Tibial nerve (tissue), 4 donors: ENCODE data around the gene HSDL2.

ENCODE experiments used
- EP300 ChIP-seq, 2 donors: sonication (generic); formaldehyde crosslinking; IDR thresholded peaks; one replicate each; pipeline ENCODE4 v1.6.1; 2017; ENCODE audit warnings: antibody characterized with exemption in 2 of 2, mild to moderate bottlenecking in 1 of 2
- POLR2A ChIP-seq, 2 donors: fragments of 450-650 bp; IDR thresholded peaks; one replicate each; pipeline ENCODE4 v1.6.1; 2017; ENCODE audit warnings: antibody characterized with exemption in 2 of 2, mild to moderate bottlenecking in 2 of 2, moderate library complexity in 2 of 2
- TF ChIP-seq, protein P1 (sequence below), 5 experiments: fragments of 200-600 bp in 3 of 5; fragments of 450-650 bp in 2 of 5; sonication (generic) in 3 of 5; IDR thresholded peaks; one replicate each; pipeline ENCODE4 v1.5.1; 2016 to 2019; ENCODE audit warnings: antibody characterized with exemption in 5 of 5, mild to moderate bottlenecking in 3 of 5, moderate library complexity in 2 of 5

GRCh38 chr9:112446526-112446925 is 66.6 kb downstream of the HSDL2 start:
- TF ChIP-seq, protein P1, sequence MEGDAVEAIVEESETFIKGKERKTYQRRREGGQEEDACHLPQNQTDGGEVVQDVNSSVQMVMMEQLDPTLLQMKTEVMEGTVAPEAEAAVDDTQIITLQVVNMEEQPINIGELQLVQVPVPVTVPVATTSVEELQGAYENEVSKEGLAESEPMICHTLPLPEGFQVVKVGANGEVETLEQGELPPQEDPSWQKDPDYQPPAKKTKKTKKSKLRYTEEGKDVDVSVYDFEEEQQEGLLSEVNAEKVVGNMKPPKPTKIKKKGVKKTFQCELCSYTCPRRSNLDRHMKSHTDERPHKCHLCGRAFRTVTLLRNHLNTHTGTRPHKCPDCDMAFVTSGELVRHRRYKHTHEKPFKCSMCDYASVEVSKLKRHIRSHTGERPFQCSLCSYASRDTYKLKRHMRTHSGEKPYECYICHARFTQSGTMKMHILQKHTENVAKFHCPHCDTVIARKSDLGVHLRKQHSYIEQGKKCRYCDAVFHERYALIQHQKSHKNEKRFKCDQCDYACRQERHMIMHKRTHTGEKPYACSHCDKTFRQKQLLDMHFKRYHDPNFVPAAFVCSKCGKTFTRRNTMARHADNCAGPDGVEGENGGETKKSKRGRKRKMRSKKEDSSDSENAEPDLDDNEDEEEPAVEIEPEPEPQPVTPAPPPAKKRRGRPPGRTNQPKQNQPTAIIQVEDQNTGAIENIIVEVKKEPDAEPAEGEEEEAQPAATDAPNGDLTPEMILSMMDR (IDR thresholded peaks at IDR 0.05), result no peak
- TF ChIP-seq EP300 (IDR thresholded peaks at IDR 0.05) (no peak), POLR2A (IDR thresholded peaks at IDR 0.05) (no peak)
